ENCODE results near the gene WWC2.

Gene WWC2

GRCh38 chr4:183256756-183257385 is 157.8 kb downstream of the WWC2 start:
- peak; percentile 42 for DNase-seq (ENCODE audit: low read depth, low spot score)

- no peak for DNase-seq (ENCODE audit: low read depth, low spot score)
Measured at GRCh38 chr4:183257808-183258207, 158.8 kb downstream of the WWC2 start.

DNA sequence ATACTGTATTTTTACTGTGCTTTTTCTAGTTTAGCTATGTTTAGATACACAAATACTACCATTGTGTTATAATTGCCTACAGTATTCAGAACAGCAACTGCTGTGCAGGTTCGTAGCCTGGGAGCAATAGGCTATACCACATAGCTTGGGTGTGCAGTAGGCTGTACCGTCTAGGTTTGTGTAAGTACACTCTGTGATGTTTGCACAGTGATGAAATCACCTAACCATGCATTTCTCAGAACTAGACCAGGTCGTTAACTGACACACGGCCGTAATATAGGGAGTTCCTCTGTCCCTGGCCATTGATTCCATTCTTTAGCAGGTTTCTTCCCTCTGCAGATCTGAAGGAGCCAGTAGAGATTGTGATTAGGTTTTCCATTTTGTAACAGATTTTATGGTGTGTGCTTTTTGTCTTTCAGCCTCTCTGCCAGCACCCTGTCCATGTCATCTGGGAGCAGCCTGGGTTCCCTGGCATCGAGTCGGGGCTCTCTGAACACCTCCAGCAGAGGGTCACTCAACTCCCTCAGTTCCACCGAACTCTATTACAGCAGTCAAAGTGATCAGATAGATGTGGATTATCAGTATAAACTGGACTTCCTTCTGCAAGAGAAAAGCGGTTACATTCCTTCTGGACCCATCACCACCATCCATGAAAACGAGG is 161.6 kb downstream of the WWC2 start:
- DNase-seq (ENCODE audit: low read depth, low spot score): no peak

GRCh38 chr4:183261953-183262775 is 163.1 kb downstream of the WWC2 start:
- DNase-seq (ENCODE audit: low read depth, low spot score): peak; percentile 78

DNA sequence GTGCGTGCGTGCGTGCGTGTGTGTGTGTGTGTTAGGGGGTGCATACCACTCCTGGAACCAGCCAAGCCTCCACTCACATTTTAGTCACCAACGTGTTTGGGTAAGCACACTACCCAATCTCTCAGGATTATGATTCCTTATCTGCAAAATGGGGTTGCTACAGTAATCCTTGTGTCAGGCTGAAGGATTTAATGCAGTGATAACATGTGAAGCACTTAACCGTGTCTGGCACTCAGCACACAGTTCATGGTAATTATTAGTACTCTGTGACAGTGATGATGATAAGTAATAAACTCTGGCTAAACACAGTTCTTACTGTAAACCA is 163.7 kb downstream of the WWC2 start:
- DNase-seq (ENCODE audit: low read depth, low spot score): no peak

- DNase-seq (ENCODE audit: low read depth, low spot score): no peak
Measured at GRCh38 chr4:183263787-183264386, 164.8 kb downstream of the WWC2 start.

DNA sequence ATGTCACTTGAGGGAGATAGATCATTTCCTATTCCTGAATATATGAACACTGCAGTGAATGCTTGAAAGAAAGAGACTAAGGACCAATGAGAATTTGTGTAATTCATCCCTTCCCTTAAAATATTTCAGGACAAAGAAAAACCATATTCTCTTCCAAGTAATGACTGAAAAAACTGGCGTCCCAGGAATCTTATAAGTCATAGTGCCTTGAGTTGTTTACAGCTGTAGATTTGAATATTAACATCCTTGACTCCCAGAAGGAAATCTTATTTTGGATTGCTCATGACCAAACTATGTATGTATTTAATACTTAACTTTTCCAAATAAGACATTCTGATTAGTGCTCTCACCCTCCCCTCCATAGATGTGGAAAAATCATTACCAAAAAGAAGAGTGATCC is 165.6 kb downstream of the WWC2 start:
- no peak for DNase-seq (ENCODE audit: low read depth, low spot score)

DNA sequence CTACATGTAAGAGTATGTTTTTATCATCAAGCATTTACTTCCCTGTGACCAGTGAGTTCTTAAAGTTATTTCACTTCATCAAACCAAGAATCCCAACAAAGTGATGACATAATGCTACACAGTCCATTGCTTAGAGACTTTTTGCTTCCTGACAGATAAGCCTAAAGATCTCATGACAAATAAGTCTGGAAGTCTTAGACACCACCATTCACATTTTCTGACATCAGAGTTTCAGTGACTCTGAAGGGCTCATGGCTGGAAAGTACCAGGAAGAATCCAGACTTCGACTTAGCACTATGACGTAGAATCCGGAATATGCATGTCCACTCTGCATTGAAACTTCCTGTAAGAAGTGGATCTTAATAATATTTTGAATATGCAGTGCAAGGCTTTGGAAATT is 167.3 kb downstream of the WWC2 start:
- no peak for DNase-seq (ENCODE audit: low read depth, low spot score)

DNA sequence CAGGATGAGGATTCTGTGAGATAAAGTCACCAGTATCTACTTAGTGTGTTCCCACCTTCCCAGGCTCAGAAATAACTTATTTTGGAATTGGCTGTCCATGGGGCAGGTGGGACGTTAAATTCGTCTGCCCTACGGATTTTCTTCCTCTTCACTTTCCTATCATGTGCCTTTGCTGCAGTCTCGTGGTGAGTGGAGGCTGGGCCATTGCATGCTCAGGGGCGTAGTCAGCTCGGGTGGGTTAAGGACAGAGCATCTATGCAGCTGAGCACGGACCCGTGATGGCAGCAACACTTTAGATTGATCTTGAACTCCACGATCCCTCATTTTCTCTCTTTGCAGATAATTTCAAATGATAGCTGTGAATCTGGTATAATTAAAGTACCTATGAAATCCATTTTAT is 169.5 kb downstream of the WWC2 start:
- DNase-seq (ENCODE audit: low read depth, low spot score): no peak

- DNase-seq (ENCODE audit: low read depth, low spot score): no peak
Measured at GRCh38 chr4:183272384-183272783, 173.3 kb downstream of the WWC2 start.

DNA sequence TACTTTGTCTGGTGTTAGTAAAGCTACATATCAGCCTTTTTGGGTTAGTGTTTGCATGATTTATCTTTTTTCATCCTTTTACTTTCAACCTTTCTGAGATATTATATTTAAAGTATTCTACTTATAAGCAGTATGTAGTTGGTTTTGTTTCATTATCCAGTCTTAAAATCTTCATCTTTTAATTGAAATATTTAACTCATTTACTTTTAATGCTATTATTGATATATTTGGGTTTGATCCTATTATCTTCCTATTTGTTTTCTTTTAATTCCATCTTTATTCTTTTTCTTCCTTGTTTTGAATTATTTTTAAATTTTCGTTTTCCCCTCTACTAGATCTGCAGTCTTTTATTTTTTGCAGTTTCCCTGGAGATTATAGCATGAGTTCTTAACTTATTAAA is 177.0 kb downstream of the WWC2 start:
- no peak for DNase-seq (ENCODE audit: low read depth, low spot score)

DNA sequence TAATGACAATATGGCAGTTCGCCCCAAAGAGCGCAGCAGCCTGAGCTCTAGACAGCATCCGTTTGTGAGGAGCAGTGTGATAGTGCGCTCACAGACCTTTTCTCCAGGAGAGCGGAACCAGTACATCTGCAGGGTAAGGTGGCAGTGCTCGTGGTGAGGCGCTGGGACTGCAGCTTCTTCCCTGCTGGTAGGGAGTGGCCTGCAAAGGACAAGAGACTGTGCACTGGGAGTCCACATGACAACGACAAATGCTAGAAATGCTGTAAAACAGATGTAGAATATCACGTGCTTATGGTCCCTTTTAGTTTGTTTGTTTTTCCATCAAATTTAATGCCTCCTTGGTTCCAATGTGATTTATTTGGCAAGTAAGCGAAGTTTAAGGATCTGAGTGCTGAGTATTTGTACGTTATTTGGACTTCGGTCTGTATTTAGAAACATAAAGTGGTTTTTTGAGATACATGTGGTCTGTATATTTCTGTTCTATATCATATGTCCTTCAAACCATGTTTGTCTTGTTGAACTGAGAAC is 185.3 kb downstream of the WWC2 start:
- no peak for DNase-seq (ENCODE audit: low read depth, low spot score)

- no peak for DNase-seq (ENCODE audit: low read depth, low spot score)
Measured at GRCh38 chr4:183284965-183285364, 185.9 kb downstream of the WWC2 start.

GRCh38 chr4:183285886-183286285 is 186.8 kb downstream of the WWC2 start:
- no peak for DNase-seq (ENCODE audit: low read depth, low spot score)

DNA sequence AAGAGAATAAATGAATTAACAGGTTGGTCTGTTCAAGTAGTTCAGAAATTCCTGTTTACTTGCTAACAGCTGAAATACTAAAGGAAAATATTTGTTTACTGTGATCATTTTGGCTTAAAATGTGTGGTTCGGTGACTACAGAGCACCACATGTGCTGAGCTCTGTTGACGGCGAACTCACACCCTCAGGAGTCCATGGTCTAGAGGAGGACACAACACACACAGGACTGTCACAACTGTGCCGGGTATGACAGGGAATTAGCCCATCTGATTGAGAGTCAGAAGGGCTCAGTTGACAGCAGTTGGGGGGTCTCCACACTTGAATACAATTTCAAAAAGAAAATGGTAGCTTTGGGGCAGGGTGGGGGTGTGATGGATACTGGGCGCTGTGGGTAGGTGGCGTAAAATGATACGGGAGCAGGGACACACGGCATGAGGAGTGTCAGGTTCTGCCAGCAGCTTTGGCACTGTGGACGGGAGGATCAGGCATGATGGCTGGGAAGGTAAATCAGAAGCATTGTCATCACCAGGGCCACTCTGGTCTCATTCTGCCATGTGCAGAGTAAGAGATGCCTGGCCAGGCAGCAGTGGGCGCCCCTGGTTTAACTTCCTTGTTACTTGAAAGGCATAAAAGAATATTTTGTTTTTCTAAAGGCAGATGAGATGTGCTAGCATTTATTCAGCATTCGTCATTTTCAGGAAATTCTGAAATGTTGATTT is 187.7 kb downstream of the WWC2 start:
- DNase-seq (ENCODE audit: low read depth, low spot score): no peak

DNA sequence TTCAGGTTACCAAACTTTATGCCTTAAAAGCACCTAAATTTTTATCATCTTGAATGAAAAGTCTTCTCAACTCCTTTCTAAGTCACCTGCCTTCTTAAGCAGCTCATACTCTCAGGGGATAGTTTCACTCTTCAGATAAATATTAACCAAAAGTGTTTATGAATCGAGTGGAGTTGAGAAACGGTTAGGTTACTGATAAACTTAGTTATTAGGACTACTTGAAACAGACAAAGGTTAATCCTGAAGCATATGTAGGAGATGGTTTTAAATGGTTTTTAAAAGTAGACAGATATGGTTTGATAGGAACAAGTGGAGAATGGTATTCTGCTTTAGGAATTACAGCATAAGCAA is 188.2 kb downstream of the WWC2 start:
- DNase-seq (ENCODE audit: low read depth, low spot score): no peak

GRCh38 chr4:183287677-183288076 is 188.6 kb downstream of the WWC2 start:
- no peak for DNase-seq (ENCODE audit: low read depth, low spot score)

DNA sequence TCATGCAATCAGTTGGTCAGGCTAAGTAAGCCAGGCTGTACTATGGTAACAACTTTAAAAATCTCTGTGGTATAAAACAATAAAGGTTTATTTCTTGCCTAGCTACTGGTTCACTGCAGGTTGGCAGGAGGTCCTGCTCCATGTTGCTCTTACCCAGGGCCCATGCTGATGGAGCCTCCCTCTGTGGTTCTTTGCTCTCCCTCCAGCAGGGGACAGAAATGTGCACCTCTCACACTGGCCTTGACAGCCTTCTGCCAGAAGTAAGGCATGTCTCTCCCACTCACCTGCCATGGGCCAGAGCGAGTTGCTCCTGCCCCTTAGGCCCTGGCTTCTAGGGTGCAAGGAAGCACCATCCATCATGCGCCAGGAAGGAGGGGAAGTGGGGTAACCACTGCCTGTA is 189.9 kb downstream of the WWC2 start:
- peak; percentile 21 for DNase-seq (ENCODE audit: low read depth, low spot score)

- peak; percentile 12 for DNase-seq (ENCODE audit: low read depth, low spot score)
Measured at GRCh38 chr4:183289688-183290087, 190.6 kb downstream of the WWC2 start.

GRCh38 chr4:183291070-183291469 is 192.0 kb downstream of the WWC2 start:
- DNase-seq (ENCODE audit: low read depth, low spot score): no peak

- DNase-seq (ENCODE audit: low read depth, low spot score): no peak
Measured at GRCh38 chr4:183295711-183296110, 196.7 kb downstream of the WWC2 start.

DNA sequence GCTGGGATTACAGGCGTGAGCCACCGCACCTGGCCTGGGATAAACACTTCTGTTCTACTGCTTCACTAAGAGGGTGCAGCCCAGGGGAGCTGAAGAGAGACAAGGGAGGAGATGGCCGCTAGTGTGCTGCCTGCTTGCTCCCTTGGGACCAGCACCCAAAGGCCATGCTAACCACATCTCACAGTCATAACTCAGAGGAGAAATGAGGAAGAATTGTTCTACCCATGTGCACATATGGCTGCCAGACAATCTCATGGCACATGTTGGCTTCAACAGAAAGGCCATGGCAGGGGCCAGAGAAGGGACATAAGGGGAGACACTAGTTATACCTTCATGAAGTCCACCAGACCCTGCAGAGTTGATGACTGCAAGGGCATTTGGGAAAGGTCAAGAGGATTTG is 198.6 kb downstream of the WWC2 start:
- DNase-seq (ENCODE audit: low read depth, low spot score): no peak
